Posterior cingulate gyrus (tissue), 11 donors: ENCODE data around the gene AJM1.
A peak's percentile ranks its signal among the peaks of the same experiment; 100 is the strongest.
"Not testable (repeated sequence)": the region's sequence is repeated elsewhere in the genome, so short reads cannot be mapped to it uniquely, and the experiment has no call there.

Experiments
- DNase-seq, 10 donors: peaks; one replicate each; pipeline versions ENCODE4 v3.0.0 to v3.0.0-alpha.2; 2020 to 2021; ENCODE audit warnings: mixed read lengths in 3 of 10
- intact Hi-C: fragments of 100-400 bp; cut with DNase I; formaldehyde crosslinking; loops from one replicate; pipeline ENCODE4 v1.15.1; 2023

Gene AJM1

GRCh38 chr9:136861874-136862457 lies 19.7 kb downstream of the AJM1 start:
- intact Hi-C loops = no loop called here

GRCh38 chr9:136862849-136863622 lies 20.8 kb downstream of the AJM1 start:
- intact Hi-C loops = no loop called here
- DNase-seq = peak in 2 of 10 donors; percentile 79

More at GRCh38 chr9:136861874-136862457, 19.7 kb downstream of the AJM1 start:
- DNase-seq = peak in 2 of 10 donors; percentile 65 to 69

- intact Hi-C loops = no loop called here
- peak in 1 of 10 donors; percentile 57 for DNase-seq
Measured at GRCh38 chr9:136863623-136864273, 21.5 kb downstream of the AJM1 start.

- intact Hi-C loops = no loop called here
- DNase-seq = no peak
Measured at GRCh38 chr9:136865041-136865767, 22.9 kb downstream of the AJM1 start.

- intact Hi-C loops = no loop called here
- no peak for DNase-seq
Measured at GRCh38 chr9:136865768-136866103, 23.5 kb downstream of the AJM1 start.

- intact Hi-C loops, DNase-seq: not testable (repeated sequence)
Measured at GRCh38 chr9:136866898-136867421, 24.7 kb downstream of the AJM1 start.

GRCh38 chr9:136867480-136867879 lies 25.2 kb downstream of the AJM1 start:
- DNase-seq = peak in 2 of 10 donors; percentile 56 to 58
- intact Hi-C loops = no loop called here

- intact Hi-C loops = no loop called here
Measured at GRCh38 chr9:136867917-136868316, 25.6 kb downstream of the AJM1 start.

GRCh38 chr9:136868644-136869043 lies 26.4 kb downstream of the AJM1 start:
- intact Hi-C loops = no loop called here
- peak in 2 of 10 donors; percentile 46 to 55 for DNase-seq

More at GRCh38 chr9:136867917-136868316, 25.6 kb downstream of the AJM1 start:
- DNase-seq = no peak

GRCh38 chr9:136869611-136870010 lies 27.3 kb downstream of the AJM1 start:
- intact Hi-C loops, DNase-seq: not testable (repeated sequence)

GRCh38 chr9:136875155-136875554 lies 32.9 kb downstream of the AJM1 start:
- DNase-seq = no peak
- intact Hi-C loops = no loop called here

GRCh38 chr9:136876476-136876875 lies 34.2 kb downstream of the AJM1 start:
- DNase-seq = no peak
- intact Hi-C loops = no loop called here

GRCh38 chr9:136880651-136881050 lies 38.4 kb downstream of the AJM1 start:
- no peak for DNase-seq
- intact Hi-C loops = no loop called here

GRCh38 chr9:136881691-136882108 lies 39.4 kb downstream of the AJM1 start:
- intact Hi-C loops = no loop called here
- no peak for DNase-seq

GRCh38 chr9:136882109-136882946 lies 40.0 kb downstream of the AJM1 start:
- no peak for DNase-seq
- intact Hi-C loops = no loop called here

- DNase-seq, intact Hi-C loops: not testable (repeated sequence)
Measured at GRCh38 chr9:136882947-136883283, 40.6 kb downstream of the AJM1 start.

GRCh38 chr9:136883670-136884069 lies 41.4 kb downstream of the AJM1 start:
- intact Hi-C loops, DNase-seq: not testable (repeated sequence)

- intact Hi-C loops = no loop called here
- DNase-seq = peak; percentile 97 to 100 (median 98)
Measured at GRCh38 chr9:136885950-136886578, 43.8 kb downstream of the AJM1 start, which contains the start of gene TRAF2. TRAF2 (plus strand) TSS chr9:136886516; CDS start chr9:136898741, 12,225 bp downstream.
